Urinary bladder (tissue), 4 donors: Measurements from ENCODE around the gene BIRC6. TPM values are rescaled to one million over a fixed set of nuclear protein-coding genes. Genes with fewer than 3 reads are reported as not detected.
"Not testable (repeated sequence)": the region's sequence is repeated elsewhere in the genome, so short reads cannot be mapped to it uniquely, and the experiment has no call there.

Source experiments
- DNase-seq: peaks from one replicate; pipeline ENCODE4 v3.0.0-alpha.2; 2015; ENCODE audit errors: extremely low spot score
- H3K27ac ChIP-seq: one replicate; pipeline ENCODE4 v1.5.1; 2013; ENCODE audit warnings: low read depth, mild to moderate bottlenecking, moderate library complexity
- H3K36me3 ChIP-seq: one replicate; pipeline ENCODE4 v1.6.1; 2013; ENCODE audit warnings: mild to moderate bottlenecking, moderate library complexity; ENCODE audit not compliant: insufficient read depth
- H3K4me1 ChIP-seq: one replicate; pipeline ENCODE4 v1.6.1; 2013; ENCODE audit warnings: mild to moderate bottlenecking, moderate library complexity; ENCODE audit not compliant: insufficient read depth
- H3K4me3 ChIP-seq: one replicate; pipeline ENCODE4 v1.5.1; 2013; ENCODE audit warnings: low read depth, low read length
- WGBS: extraction: QIAGEN DNeasy Blood & Tissue Kit; methylation state at CpG from one replicate; pipeline ENCODE4 v1.1.7; 2013; 5-methylcytosine and 5-hydroxymethylcytosine counted together
- polyA plus RNA-seq: library from polyadenylated mRNA; stranded (reverse); fragments of 200-250 nt; gene quantifications from one replicate; pipeline ENCODE4 v1.2.3, GENCODE V29; 2013
- total RNA-seq: library from RNA; depleted of rRNA; stranded (reverse); fragments of >200 nt; gene quantifications from one replicate; pipeline ENCODE4 v1.2.3, GENCODE V29; 2014
- donor health status: healthy with polysubstance abuse.
- donor health status: healthy.

Gene BIRC6, protein sequence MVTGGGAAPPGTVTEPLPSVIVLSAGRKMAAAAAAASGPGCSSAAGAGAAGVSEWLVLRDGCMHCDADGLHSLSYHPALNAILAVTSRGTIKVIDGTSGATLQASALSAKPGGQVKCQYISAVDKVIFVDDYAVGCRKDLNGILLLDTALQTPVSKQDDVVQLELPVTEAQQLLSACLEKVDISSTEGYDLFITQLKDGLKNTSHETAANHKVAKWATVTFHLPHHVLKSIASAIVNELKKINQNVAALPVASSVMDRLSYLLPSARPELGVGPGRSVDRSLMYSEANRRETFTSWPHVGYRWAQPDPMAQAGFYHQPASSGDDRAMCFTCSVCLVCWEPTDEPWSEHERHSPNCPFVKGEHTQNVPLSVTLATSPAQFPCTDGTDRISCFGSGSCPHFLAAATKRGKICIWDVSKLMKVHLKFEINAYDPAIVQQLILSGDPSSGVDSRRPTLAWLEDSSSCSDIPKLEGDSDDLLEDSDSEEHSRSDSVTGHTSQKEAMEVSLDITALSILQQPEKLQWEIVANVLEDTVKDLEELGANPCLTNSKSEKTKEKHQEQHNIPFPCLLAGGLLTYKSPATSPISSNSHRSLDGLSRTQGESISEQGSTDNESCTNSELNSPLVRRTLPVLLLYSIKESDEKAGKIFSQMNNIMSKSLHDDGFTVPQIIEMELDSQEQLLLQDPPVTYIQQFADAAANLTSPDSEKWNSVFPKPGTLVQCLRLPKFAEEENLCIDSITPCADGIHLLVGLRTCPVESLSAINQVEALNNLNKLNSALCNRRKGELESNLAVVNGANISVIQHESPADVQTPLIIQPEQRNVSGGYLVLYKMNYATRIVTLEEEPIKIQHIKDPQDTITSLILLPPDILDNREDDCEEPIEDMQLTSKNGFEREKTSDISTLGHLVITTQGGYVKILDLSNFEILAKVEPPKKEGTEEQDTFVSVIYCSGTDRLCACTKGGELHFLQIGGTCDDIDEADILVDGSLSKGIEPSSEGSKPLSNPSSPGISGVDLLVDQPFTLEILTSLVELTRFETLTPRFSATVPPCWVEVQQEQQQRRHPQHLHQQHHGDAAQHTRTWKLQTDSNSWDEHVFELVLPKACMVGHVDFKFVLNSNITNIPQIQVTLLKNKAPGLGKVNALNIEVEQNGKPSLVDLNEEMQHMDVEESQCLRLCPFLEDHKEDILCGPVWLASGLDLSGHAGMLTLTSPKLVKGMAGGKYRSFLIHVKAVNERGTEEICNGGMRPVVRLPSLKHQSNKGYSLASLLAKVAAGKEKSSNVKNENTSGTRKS (N-terminal part only)
- total RNA-seq, result 318 TPM
- 26.7 TPM for polyA plus RNA-seq

DNA sequence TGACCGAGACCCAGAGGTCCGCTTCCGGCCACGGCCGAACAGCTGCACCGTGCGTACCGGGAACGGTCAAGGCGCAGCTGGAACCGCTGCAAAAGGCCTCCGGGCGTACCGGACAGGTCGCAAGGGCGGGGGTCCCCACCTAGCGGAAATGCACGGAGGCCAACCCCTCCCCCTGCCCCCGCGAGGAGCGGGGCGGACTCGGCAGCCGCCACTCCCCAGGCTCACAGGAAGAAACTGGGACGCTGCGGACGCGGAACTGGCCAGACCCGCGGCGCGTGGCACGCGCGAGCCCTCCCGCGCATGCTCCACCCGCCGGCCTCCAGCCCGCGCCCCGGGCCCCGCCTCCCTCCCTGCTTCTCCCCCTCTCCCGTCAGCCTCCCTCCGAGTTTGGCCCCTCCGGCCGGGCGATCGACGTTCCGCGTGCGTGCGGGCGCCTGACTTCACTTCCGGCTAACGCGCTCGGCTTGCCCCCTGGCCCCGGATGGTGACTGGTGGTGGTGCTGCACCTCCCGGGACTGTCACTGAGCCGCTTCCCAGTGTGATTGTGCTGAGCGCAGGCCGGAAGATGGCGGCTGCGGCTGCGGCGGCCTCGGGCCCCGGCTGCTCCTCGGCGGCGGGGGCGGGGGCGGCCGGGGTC, at the start of gene BIRC6:
Gene BIRC6, plus strand, starts transcription at position 343 of the 637 bp plus-strand sequence. Its CDS starts 139 bp downstream, at position 482.
- peak; percentile 93 for DNase-seq
- Histone ChIP-seq H3K4me3 (peak within 1 kb of the TSS; percentile 88), H3K27ac (peak within 1 kb of the TSS; percentile 94), H3K36me3 (peaks cover 3% of the 10 kb centered on the region), H3K4me1 (peaks cover 2% of the 10 kb centered on the region)
- WGBS, result 1% methylated on average over 76 of the region's 76 CpGs

DNA sequence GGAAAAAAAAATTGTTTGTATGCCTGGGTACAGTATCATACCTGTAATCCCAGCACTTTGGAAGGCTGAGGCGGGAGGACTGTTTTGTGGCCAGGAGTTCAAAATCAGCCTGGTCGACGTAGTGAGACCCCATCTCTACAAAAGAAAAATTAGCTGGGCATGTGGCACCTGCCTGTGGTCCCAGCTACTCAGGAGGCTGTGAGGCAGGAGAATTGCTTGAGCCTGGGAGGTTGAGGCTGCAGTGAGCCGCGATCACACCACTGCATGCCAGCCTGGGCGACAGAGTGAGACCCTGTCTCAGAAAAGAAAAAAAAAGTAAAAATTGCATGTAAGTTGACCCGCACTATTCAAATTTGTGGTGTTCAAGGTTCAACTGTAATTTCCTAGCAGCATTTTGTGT, 46.2 kb upstream of the BIRC6 start:
- H3K27ac ChIP-seq, result no peak overlapping the region
- no peaks in the 10 kb centered on the region for H3K36me3 ChIP-seq
- H3K4me1 ChIP-seq, result no peaks in the 10 kb centered on the region
- no peak for DNase-seq
- H3K4me3 ChIP-seq, result no peak overlapping the region
- 95% methylated on average over 7 of the region's 7 CpGs for WGBS

DNA sequence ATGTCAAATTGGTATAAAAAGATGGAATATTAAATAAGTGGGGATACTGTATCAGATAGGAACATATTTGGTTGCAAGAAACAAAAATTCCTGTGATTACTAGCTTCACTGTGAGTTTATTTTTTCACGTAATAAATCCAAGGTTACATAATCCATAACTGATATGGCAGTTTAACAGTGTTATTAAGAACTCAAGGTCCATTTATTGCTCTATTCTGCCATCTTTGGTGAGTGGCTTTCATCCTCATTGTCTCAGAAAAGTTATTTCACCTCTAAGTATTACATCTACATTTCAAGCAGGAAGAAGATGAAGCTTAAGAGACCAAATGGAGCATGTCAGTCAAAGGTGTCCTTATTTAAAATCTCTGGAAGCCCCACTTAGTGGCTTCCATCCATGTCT, 41.9 kb upstream of the BIRC6 start:
- DNase-seq, result no peak
- Histone ChIP-seq H3K27ac (no peak overlapping the region), H3K4me3 (no peak overlapping the region), H3K4me1 (no peaks in the 10 kb centered on the region), H3K36me3 (no peaks in the 10 kb centered on the region)
- WGBS, result 90% methylated on average over 1 of the region's 1 CpG

DNA sequence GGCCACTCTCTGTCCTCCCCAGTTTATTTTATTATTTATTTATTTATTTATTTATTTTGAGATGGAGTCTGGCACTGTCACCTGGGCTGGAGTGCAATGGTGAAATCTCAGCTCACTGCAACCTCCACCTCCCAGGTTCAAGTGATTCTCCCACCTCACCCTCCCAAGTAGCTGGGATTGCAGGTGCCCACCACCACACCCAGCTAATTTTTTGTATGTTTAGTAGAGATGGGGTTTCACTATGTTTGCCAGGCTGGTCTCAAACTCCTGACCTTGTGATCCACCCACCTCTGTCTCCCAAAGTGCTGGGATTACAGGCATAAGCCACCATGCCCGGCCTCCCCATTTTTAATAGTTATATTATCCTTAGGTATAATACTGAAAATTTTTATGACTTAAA, 28.1 kb upstream of the BIRC6 start:
- not testable (repeated sequence) for H3K36me3 ChIP-seq, H3K4me1 ChIP-seq, H3K4me3 ChIP-seq, DNase-seq, H3K27ac ChIP-seq
- 93% methylated on average over 1 of the region's 1 CpG for WGBS

DNA sequence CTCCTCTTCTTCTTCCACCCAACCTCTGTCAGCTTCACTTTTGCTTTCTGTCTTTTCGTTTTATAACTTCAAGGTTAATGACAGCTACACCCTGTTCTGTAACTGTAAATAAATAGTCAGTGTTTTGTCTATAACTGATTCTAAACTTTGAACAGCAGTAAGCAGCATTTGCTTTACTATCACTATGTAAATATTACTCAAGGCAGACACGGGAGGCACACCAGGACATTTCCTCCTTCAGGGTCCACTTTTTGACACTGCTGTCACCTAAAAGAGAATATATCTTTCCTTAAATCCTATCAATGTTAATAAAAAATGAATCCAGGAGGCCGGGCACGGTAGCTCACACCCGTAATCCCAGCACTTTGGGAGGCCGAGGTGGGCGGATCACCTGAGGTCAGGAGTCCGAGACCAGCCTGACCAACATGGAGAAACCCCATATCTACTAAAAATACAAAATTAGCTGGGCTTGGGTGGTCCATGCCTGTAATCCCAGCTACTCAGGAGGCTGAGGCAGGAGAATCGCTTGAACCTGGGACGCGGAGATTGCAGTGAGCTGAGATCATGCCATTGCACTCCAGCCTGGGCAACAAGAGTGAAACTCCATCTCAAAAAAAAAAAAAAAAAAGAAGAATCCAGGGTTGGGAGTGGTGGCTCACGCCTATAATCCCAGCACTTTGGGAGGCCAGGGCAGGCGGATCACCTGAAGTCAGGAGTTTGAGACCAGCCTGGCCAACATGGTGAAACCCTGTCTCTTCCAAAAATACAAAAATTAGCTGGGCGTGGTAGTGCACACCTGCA, 27.4 kb upstream of the BIRC6 start:
- H3K27ac ChIP-seq, H3K36me3 ChIP-seq, H3K4me1 ChIP-seq, H3K4me3 ChIP-seq, DNase-seq: not testable (repeated sequence)
- 89% methylated on average over 14 of the region's 14 CpGs for WGBS

DNA sequence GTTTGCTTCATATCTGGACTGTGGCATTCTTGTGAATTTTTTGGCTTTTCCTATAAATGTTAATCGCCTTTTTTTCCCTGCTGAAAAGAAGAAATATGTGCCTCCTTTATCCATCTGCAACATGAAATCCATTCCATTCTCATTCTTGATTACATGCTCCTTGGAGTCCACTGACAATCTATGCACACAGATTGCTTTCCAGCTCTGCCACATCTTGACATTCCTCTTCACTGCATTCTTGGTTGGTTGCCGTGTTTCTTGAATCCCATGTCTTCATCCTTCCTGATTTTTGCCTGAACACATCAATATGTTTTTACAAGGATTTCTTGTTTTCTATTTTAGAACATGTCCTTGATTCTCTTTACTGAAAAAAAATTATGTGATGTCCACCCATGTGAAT, 26.7 kb upstream of the BIRC6 start:
- no peak for DNase-seq
- H3K36me3 ChIP-seq, result no peaks in the 10 kb centered on the region
- 79% methylated on average over 2 of the region's 2 CpGs for WGBS
- H3K4me1 ChIP-seq, result no peaks in the 10 kb centered on the region
- no peak overlapping the region for H3K4me3 ChIP-seq
- H3K27ac ChIP-seq, result no peak overlapping the region

DNA sequence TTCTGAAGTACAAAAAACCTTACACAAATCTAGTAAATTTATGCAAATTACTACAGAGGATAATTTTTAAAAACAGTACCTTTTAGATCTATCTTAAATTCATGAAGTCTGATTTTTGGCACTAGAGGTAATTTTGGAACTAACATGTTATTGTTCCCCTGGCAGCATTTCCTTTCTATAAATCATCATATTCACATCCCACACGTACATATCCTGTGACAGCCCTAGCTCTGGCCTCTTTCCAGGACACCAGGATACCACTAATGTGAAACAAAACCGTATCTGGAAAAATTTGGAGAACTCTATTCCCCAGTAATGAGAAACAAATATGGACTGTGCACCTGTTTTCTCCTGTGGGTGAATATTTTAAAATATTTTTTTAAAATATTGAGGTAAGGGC, 14.0 kb upstream of the BIRC6 start:
- DNase-seq, result no peak
- Histone ChIP-seq H3K4me3 (no peak overlapping the region), H3K4me1 (no peaks in the 10 kb centered on the region), H3K36me3 (no peaks in the 10 kb centered on the region), H3K27ac (no peak overlapping the region)
- WGBS, result 41% methylated on average over 2 of the region's 2 CpGs

DNA sequence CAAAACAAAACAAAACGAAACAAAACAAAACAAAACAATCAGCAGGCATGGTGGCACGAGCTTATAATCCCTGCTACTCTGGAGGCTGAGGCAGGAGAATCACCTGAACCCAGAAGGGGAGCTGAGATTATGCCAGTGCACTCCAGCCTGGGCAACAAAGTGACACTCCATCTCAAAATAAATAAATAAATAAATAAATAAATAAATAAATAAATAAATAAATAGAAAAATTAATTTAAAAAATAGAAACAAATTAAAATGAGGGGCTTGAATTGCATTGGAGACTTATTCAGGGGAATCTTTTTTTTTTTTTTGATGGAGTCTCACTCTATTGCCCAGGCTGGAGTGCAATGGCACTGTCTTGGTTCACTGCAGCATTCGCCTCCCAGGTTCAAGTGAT, 6.0 kb upstream of the BIRC6 start:
- not testable (repeated sequence) for DNase-seq, H3K27ac ChIP-seq, H3K4me1 ChIP-seq, H3K4me3 ChIP-seq, H3K36me3 ChIP-seq
- WGBS, result 92% methylated on average over 3 of the region's 3 CpGs

DNA sequence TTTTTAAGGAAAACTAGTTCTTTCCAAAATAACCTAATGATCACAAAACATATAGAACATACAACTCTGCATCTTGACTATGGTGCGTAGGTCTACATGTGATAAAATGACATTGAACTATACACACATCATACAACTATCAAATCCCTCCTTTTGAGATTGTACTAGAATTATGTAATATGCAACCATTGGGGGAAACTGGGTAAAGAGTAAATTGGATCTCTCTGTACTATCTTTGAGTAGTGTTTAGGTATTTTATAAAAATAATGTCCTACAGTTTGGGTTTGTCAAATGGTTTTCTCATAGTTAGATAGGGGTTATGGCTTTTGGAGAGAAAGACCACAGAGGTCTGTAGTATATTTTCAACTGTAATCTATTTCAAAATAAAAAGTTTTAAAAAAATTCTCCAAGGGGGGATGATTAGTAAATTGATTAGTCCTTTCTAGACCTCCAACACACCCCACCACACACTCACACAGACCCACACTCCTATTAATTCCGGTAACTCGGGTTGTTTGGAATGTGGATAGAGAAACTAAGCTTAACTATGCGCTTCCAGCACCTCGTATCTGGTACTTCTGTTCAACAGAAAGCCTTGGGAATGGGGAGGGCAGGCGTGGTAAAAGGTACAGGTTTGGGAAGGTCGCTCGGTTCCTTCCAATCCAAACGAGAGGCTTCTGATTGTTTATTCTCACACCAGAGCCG, 695 bp upstream of the BIRC6 start:
- Histone ChIP-seq H3K4me3 (peak overlapping the region; percentile 88), H3K36me3 (no peaks in the 10 kb centered on the region), H3K27ac (peak overlapping the region; percentile 94), H3K4me1 (peaks cover 2% of the 10 kb centered on the region)
- no peak for DNase-seq
- WGBS, result 9% methylated on average over 10 of the region's 10 CpGs

DNA sequence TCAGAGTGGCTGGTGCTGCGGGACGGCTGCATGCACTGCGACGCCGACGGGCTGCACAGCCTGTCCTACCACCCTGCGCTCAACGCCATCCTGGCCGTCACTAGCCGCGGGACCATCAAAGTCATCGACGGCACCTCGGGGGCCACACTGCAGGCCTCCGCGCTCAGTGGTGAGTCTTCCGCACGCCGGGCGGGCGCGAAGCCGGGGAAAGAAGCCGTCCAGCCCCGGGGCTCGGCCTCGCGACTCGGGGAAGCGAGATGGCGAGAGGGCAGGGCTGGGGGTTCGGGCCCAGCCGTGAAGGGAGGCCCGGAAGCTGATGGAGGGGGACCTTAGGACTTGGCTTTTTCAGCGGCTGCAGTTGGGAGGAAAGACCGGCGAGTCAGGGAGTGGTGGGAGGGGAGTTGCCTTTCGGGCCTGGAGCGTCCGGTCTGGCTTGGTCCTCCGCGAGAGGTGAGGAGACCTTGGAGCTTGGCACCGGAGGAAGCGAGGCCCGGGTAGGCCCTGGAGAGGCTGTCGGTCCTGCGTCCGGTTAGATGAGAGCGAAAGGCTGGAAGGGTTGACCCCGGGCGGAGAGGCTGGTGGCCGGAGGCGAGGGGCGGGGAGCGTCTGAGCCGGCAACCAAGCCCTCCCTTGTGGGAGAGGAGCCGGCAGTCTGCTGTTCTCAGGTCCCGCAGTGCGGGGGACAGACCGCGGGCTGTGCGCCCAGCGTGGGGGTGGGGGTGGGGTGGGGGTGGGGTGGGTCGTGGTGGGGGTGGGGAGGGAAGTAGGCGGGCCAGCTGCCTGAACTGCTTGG, 691 bp downstream of the BIRC6 start:
- no peak for DNase-seq
- peaks cover 2% of the 10 kb centered on the region for H3K4me1 ChIP-seq
- WGBS, result under 1% methylated on average over 65 of the region's 65 CpGs
- peaks cover 3% of the 10 kb centered on the region for H3K36me3 ChIP-seq
- H3K4me3 ChIP-seq, result peak overlapping the region; percentile 88
- H3K27ac ChIP-seq, result peak overlapping the region; percentile 94

DNA sequence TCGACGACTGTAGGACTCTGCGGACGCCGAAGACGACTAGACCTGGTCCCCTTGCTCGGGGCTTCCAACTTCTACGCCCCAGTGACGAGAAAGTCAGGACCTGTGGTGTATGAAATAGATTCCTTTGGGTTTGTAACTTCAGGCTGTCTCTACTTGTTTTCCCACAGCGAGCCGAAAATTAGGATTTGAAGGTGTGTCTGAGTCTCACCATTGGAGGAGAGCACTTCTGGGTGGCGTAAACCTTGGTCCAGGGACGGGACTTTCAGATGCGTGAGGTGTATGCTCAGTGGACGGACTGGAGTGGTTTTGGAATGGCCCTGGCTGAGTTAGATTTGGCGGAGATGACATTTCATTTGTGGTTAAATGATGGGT, 1.3 kb downstream of the BIRC6 start:
- peaks cover 3% of the 10 kb centered on the region for H3K36me3 ChIP-seq
- peaks cover 2% of the 10 kb centered on the region for H3K4me1 ChIP-seq
- 6% methylated on average over 16 of the region's 16 CpGs for WGBS
- peak overlapping the region; percentile 27 for H3K27ac ChIP-seq
- no peak for DNase-seq
- peak overlapping the region; percentile 88 for H3K4me3 ChIP-seq
